KMS-11 (cell line): Measurements from ENCODE around the gene SNX7.

Source experiments
- H2AFZ ChIP-seq: fragments of 200-600 bp; sonication (generic); 2 replicates; pipeline ENCODE4 v1.6.1; 2016; ENCODE audit warnings: antibody characterized with exemption, mixed run types, low read depth
- H3K27ac ChIP-seq: fragments of 200-600 bp; sonication (generic); 2 replicates; pipeline ENCODE4 v1.6.1; 2016; ENCODE audit warnings: mild to moderate bottlenecking, mixed run types
- H3K27me3 ChIP-seq: fragments of 200-600 bp; sonication (generic); 2 replicates; pipeline ENCODE4 v1.6.1; 2017; ENCODE audit warnings: mild to moderate bottlenecking, low read depth, mixed run types, moderate library complexity; ENCODE audit not compliant: insufficient read depth
- H3K36me3 ChIP-seq: fragments of 200-600 bp; sonication (generic); 2 replicates; pipeline ENCODE4 v1.6.1; 2017; ENCODE audit warnings: mild to moderate bottlenecking, mixed run types; ENCODE audit not compliant: insufficient read depth
- H3K4me1 ChIP-seq: fragments of 200-600 bp; sonication (generic); 2 replicates; pipeline ENCODE4 v1.6.1; 2016; ENCODE audit warnings: mild to moderate bottlenecking, low read depth, mixed run types; ENCODE audit not compliant: poor library complexity, severe bottlenecking
- H3K4me2 ChIP-seq: fragments of 200-600 bp; sonication (generic); 2 replicates; pipeline ENCODE4 v1.7.0; 2016; ENCODE audit warnings: mild to moderate bottlenecking, mixed run types
- H3K4me3 ChIP-seq: fragments of 200-600 bp; sonication (generic); IDR thresholded peaks from 2 replicates; pipeline ENCODE4 v1.6.1; 2017; ENCODE audit warnings: low read depth, low read length, mixed read lengths; ENCODE audit not compliant: insufficient read depth
- H3K79me2 ChIP-seq: fragments of 200-600 bp; sonication (generic); 2 replicates; pipeline ENCODE4 v1.6.1; 2016; ENCODE audit warnings: low read depth, mixed run types; ENCODE audit not compliant: insufficient read depth
- H3K9ac ChIP-seq: fragments of 200-600 bp; sonication (generic); 2 replicates; pipeline ENCODE4 v1.6.1; 2016; ENCODE audit warnings: mild to moderate bottlenecking, mixed run types
- H4K20me1 ChIP-seq: fragments of 200-600 bp; sonication (generic); 2 replicates; pipeline ENCODE4 v1.6.1; 2016; ENCODE audit warnings: mild to moderate bottlenecking, mixed run types; ENCODE audit not compliant: insufficient read depth
- TF ChIP-seq, protein P1 (sequence below): fragments of 200-600 bp; sonication (generic); conservative IDR thresholded peaks from 2 replicates; pipeline ENCODE4 v1.6.1; 2017; ENCODE audit warnings: low read depth, mild to moderate bottlenecking, antibody characterized with exemption, low read length, moderate library complexity, mixed read lengths

The SNX7 gene

DNA sequence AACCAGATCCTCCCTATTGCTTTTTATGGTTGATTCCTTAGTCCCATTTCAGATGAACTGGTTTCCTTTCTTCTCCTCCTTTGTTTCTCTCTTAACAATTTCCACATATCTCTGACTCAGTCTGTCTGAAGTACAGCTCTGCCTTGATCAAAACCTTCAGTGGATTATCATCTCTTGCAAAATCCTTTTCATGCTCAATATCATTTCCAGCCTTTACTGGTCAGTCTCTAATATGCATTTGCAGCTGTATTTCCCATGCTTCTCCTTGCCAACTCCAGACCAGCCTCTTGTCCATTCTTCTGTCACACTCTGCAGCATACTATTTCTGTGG is 72.2 kb downstream of the SNX7 start:
- Histone ChIP-seq H2AFZ (no peak overlapping the region), H3K36me3 (no peaks in the 10 kb centered on the region), H3K27me3 (no peaks in the 10 kb centered on the region), H3K79me2 (no peaks in the 10 kb centered on the region), H4K20me1 (no peaks in the 10 kb centered on the region), H3K27ac (no peak overlapping the region), H3K9ac (no peak overlapping the region), H3K4me2 (no peak overlapping the region), H3K4me3 (no peak overlapping the region), H3K4me1 (no peaks in the 10 kb centered on the region)
- TF ChIP-seq, protein P1, sequence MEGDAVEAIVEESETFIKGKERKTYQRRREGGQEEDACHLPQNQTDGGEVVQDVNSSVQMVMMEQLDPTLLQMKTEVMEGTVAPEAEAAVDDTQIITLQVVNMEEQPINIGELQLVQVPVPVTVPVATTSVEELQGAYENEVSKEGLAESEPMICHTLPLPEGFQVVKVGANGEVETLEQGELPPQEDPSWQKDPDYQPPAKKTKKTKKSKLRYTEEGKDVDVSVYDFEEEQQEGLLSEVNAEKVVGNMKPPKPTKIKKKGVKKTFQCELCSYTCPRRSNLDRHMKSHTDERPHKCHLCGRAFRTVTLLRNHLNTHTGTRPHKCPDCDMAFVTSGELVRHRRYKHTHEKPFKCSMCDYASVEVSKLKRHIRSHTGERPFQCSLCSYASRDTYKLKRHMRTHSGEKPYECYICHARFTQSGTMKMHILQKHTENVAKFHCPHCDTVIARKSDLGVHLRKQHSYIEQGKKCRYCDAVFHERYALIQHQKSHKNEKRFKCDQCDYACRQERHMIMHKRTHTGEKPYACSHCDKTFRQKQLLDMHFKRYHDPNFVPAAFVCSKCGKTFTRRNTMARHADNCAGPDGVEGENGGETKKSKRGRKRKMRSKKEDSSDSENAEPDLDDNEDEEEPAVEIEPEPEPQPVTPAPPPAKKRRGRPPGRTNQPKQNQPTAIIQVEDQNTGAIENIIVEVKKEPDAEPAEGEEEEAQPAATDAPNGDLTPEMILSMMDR, result no peak

DNA sequence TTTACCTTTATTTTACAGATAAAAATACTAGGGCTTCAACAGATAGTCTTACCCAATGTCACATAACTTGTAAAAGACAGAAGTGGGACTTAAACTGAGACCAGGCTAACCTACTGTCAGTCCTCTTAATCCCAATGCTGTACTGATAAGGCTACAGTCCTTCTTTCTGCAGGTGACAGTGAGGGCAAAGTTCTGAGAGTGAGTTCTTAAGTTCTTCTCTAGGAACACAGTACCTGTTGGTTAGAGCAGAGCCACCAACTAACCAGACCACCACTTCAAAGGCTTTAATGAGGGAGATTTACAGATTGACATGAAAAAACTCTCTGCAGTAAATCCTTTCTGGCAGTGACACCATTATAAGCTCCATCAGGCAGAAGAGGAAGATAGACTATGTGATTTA is 74.2 kb downstream of the SNX7 start:
- H3K79me2 ChIP-seq, result no peaks in the 10 kb centered on the region
- H3K27ac ChIP-seq, result no peak overlapping the region
- no peak overlapping the region for H3K4me3 ChIP-seq
- H4K20me1 ChIP-seq, result no peaks in the 10 kb centered on the region
- no peaks in the 10 kb centered on the region for H3K4me1 ChIP-seq
- H3K9ac ChIP-seq, result no peak overlapping the region
- H3K36me3 ChIP-seq, result no peaks in the 10 kb centered on the region
- H3K27me3 ChIP-seq, result no peaks in the 10 kb centered on the region
- no peak overlapping the region for H2AFZ ChIP-seq
- H3K4me2 ChIP-seq, result no peak overlapping the region
- TF ChIP-seq, protein P1, result no peak

DNA sequence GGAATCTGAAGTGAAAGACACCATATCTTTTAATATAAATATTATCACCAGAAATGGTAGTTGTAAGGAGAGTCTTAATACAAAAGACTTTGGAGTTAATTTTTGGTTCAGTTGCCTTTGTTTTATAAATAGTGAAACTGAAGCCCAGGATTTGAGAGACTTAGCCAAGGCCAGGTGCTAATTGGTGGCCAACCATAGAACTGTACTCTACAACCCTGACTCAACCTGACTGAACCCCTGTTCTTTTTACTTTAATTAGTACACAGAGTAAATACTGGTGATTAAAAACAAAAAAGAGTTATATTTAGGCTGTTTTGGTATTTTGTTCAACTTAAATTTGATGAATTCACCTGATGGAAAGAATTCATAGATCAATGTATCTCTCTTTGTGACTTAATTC is 76.3 kb downstream of the SNX7 start:
- Histone ChIP-seq H3K36me3 (no peaks in the 10 kb centered on the region), H3K4me2 (no peak overlapping the region), H3K4me3 (no peak overlapping the region), H3K27ac (no peak overlapping the region), H3K27me3 (no peaks in the 10 kb centered on the region), H3K9ac (no peak overlapping the region), H3K4me1 (no peaks in the 10 kb centered on the region), H2AFZ (no peak overlapping the region), H4K20me1 (no peaks in the 10 kb centered on the region), H3K79me2 (no peaks in the 10 kb centered on the region)
- TF ChIP-seq, protein P1, result no peak

DNA sequence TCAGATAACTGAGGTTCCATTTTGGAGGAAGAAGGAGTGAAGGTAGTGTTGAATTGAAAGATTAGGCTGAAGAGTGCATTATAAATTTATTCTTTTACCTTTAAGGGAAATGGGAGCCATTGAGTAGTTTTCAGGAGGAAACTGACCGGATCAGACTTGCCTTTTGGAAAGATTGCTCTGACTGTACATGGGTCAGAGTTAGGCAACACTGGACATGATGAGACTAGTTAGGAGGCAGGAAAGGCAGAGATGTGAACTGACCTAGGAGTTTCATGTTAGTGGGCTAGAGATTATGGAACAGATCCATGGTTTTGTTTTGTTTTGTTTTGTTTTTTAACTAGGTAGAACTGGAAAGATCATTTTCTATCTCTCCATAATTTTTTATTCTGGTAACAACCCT is 78.2 kb downstream of the SNX7 start:
- no peak overlapping the region for H3K9ac ChIP-seq
- H3K36me3 ChIP-seq, result no peaks in the 10 kb centered on the region
- no peaks in the 10 kb centered on the region for H4K20me1 ChIP-seq
- H3K4me1 ChIP-seq, result no peaks in the 10 kb centered on the region
- TF ChIP-seq, protein P1, result no peak
- no peak overlapping the region for H2AFZ ChIP-seq
- no peak overlapping the region for H3K4me3 ChIP-seq
- H3K27me3 ChIP-seq, result no peaks in the 10 kb centered on the region
- no peak overlapping the region for H3K4me2 ChIP-seq
- no peak overlapping the region for H3K27ac ChIP-seq
- H3K79me2 ChIP-seq, result no peaks in the 10 kb centered on the region

DNA sequence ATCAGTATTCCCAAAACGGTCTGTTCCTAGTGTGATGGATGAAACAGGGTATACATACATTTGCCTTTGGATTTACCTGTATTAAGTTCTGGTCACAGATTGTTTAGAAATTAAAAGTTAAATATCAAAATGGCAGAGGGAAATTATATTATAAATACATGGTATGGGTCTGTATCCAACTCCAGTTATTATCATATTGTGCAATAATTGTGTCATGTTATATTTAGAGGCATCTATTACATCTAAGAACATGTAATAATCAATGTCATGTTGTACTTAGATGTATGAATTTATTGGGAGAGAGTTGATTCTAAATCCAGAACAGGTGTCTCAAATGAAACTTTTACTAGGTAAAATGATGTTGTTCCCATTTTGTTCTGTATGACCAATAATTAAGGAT is 79.6 kb downstream of the SNX7 start:
- Histone ChIP-seq H3K9ac (no peak overlapping the region), H3K36me3 (no peaks in the 10 kb centered on the region), H4K20me1 (no peaks in the 10 kb centered on the region), H3K4me1 (no peaks in the 10 kb centered on the region), H3K4me3 (no peak overlapping the region), H2AFZ (no peak overlapping the region), H3K27me3 (no peaks in the 10 kb centered on the region), H3K4me2 (no peak overlapping the region), H3K27ac (no peak overlapping the region), H3K79me2 (no peaks in the 10 kb centered on the region)
- TF ChIP-seq, protein P1, result no peak
